ENCODE results near the gene ISCA2.

The ISCA2 gene

DNA sequence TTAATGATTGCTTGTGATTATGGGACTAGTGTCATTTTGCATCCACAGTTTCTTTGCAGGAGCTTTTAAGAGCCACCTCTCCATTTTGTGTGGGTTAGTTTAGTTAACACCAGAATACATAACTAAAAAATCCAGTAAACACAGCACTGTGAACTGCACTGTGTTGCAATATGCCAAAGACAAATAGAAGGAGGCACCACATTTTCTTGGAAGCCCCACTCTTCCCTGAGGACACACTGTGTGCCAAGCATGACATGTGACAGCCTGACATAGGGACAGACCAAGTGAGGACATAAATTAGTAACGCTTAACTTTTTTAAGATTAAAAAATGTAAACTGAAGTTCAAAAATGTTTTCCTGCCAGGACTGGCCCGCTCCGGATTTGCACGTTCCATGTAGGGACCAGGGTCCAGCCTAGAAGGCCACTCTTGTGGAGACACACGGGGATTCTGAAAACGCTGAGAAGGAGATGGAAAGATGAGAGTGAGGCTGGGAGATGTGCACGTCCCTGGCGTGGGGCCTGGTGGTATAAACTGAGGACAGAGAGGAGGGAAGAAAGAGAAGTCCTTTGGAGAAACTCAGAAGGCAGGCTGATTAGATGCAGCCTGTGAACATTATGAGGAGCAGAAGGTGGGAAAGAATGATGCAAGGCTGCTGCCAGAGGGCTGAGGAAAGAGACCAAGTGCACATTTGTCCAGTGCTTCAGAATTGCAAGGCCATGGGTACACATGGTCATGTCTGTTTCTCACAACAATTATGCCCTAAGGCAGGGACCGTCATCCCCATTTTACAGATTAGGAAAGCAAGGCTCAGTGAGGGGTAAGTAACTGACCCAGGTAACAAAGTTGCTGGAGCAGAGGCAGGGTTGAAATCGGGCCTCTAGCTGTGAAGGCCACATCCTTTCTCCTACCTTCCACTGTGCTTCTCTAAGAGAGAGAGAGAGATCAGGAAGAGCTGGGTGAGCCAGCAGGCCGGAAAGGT, 45.1 kb downstream of the ISCA2 start:
- TF ChIP-seq CTCF (IDR thresholded peaks at IDR 0.05): no peak

- no peak for TF ChIP-seq CTCF (IDR thresholded peaks at IDR 0.05)
Observed at GRCh38 chr14:74539503-74539902, 45.9 kb downstream of the ISCA2 start.

GRCh38 chr14:74541225-74541624, 47.7 kb downstream of the ISCA2 start:
- no peak for TF ChIP-seq CTCF (IDR thresholded peaks at IDR 0.05)

DNA sequence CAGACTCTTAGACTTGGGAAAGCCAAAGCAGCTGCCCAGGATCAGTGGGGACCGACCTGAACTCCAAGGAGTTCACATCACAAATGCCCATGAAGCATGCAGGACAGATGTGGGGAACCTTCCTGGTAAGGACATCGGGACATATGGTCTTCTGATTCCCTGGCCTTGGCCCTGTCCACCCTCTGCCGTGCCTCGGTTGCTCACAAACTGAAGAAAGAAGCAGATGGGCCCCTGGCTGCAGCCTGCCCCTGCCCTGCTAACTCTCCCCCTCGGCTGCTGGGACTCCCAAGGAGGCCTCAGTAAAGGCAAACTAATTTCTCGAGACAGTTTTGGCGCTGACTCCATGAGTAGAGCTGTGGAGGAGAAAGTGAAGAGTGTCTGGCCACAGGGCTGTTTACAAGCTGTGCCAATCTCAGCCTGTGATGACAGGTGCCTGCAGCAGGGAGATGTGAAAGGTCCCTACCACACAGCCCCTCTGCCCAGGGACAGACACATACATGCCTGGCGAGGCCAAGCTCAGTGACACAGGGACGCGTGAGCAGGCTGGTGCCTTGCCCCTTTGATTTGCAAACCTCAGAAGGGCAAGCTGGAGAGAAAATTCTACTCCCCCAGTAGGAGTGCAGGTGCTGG, 48.6 kb downstream of the ISCA2 start:
- no peak for TF ChIP-seq CTCF (IDR thresholded peaks at IDR 0.05)

DNA sequence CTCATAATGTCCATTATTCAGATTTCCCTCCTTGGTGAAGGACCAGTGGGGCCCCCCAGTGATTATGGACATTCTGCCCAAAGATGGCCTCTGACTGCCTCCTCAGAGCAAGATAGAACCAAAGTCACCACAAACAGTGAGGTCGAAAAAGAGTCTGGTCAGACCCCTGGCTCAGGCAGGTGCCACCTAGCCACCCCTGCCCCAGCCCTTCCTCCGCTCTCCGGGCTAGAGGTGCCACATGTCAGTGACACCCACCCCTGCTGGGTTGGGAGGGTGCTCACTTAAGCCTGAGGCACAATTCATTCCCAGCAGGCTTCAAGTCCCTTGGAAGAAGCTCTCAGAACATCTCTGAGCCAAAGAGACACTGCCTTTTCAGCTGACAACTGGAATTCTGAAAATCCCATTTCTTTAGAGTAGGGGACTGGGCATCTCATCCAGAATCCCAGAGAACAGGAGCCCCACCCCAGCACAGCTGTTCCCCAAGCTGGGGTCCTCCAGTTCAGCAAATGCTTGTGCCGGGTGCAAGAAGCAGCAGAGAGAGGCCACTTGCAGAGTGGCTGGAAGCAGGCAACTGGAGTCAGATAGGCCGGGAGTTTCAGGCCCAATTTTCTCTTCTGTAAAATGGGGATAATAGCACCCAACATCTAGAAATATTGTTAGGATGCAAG, 50.3 kb downstream of the ISCA2 start:
- TF ChIP-seq CTCF (IDR thresholded peaks at IDR 0.05): no peak

DNA sequence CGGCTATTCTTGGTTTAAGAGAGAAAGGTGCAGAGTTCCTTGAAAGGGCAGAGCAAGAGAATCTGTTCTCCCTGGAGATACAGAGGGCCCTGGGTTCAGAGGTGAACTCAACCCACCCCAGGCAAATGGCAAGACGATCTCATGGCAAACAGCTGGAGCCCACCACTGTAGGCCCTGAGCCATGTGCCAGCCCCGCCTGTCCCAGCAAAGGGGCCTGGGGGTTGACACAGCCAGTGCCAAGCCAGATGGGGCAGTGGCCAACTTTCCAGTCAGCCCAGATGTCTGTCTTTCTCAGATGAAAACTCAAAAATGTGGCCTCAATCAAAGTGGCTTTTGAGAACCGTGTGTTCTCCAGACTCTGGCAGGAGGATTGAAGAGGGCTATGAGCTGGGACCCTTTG, 51.8 kb downstream of the ISCA2 start:
- no peak for TF ChIP-seq CTCF (IDR thresholded peaks at IDR 0.05)

DNA sequence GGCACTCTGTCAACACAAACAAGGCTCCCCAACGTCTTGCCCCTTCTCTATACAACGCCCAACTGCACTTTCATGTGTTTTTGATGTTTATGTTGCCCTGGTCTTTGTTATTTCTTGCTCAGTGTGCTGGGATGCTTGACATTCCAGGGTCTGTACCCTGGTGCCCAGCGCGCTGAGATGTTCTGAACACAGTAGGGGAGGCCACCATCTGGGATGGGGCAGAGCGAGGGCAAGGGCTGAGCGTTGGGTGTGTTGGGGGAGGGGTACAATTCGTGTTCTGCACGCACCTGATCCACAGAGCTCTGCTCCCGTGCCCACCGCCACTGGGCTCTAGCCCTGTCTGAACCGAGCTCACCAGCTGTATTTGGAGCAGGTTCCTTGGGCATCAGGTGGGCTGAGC, 52.9 kb downstream of the ISCA2 start:
- TF ChIP-seq CTCF (IDR thresholded peaks at IDR 0.05): no peak
